Ramos (cell line): ENCODE data around the gene PSMD8.

Experiments used
- in situ Hi-C: fragments of 300-500 bp; cut with MboI; formaldehyde crosslinking; loops from one replicate; pipeline ENCODE4 v1.14.3; 2022; ENCODE audit warnings: low sequenced_read_pairs; ENCODE audit not compliant: unreplicated experiment

Gene PSMD8

GRCh38 chr19:38385804-38386257 is 11.5 kb downstream of the PSMD8 start:
- in situ Hi-C loops, result no loop called here

DNA sequence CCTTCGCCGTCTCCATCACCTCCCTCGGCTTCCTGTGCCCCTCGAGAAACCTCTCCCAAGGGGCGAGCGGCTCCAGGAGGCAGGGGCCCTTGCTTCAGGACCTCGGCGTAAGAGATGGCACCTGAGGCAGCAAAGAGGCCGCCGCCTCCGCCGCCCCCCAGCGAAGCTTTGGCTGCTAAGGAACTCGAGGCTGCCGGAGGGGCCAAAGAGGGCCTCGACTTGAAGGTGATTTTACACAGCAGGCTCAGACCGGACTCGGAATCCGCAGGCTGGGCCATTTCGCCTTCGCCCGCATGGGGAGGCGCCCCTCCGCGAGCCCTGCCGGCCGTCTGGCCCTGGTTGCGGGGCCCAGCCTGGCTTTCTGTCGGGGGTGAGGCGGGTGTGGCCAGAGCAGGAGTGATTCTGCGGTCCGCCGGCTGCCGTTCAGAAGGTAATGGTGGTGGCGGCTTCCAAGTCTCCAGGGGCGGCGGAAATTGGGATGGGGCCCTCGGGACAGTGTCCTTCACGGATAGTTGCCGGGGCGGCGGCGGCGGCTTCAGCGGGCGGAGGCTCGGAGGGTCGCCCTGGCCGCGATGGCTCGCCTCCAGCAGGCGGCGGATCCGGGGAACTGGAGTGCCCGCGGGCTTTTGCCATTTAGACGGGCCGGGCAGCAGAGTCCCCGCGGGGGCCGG is 12.1 kb downstream of the PSMD8 start:
- in situ Hi-C loops, result no loop called here

DNA sequence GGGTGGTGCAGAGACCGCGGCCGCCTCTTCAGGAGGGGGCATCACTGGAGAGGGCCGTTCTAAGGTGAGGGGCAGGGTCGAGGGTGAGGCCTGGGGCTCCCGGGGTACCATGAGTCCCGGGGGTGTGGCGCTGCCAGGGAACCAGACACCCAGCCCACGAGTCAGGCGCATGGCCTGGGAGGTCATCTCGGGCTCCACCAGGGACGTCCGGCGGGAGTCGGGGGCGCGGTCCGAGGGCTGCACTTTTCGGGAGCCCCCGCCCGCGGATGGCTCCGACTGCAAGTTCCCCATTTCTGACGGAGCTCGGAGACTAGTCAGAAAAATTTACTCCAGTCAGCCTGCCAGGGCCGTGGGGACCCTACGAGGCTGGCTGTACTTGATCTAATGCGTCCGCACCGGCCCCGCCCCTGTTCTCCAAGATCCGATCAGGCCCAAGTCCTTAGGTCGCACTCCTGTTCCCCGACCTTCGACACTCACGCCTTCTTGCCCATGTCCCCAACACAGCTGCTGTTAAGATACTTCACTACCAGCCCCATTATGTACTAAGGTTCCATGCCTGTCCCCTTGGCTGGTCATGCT is 12.7 kb downstream of the PSMD8 start:
- in situ Hi-C loops, result no loop called here

DNA sequence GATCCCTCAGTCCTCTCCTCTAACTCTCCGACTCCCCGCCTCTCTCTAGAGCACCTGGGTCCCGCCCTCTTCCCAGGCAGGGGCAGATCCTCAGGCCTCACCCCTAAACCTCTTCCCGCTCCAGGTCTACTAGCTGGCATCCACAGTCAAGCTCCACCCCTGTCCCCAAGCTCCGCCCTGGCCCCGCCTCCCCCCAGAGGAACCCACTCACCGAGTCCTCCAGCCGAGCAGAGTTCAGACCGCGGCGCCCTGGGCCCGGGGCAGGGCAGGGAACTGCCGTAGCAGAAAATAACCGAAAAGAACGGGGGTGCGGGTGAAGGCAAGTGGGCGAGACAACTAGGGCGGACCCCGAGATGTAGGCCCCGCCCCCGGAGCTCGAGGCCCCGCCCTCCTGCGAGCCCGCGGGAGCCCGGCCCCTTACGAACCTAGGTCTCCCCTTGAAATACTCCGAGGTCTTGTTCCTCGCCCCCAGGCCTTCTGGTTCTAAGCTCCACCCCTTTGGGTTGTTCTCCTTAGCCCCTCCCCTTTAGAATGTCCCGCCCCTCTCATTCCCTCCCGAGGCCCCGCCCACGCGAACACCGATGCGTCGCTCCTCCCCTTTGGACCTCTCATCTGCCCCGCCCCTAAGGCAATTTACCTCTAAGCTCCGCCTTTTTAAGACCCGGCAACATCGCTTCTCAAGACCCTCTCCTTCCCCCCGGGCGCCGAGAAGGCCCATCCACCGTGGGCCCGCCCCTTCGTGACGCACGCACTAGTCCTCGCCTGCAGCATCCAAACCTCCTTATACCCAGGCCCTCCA is 13.4 kb downstream of the PSMD8 start, which contains the start of gene GGN:
Gene GGN, minus strand, starts transcription at position 485 of the 799 bp plus-strand sequence. CDS start 773 bp downstream, outside the sequence.
- in situ Hi-C loops, result no loop called here

GRCh38 chr19:38388349-38389100 is 14.2 kb downstream of the PSMD8 start, which contains the start of gene SPRED3:
TSS of gene SPRED3 (plus strand) at chr19:38388697. CDS start at chr19:38390303, 1,606 bp downstream.
- in situ Hi-C loops, result no loop called here

GRCh38 chr19:38389101-38389925 is 14.9 kb downstream of the PSMD8 start:
- in situ Hi-C loops, result no loop called here

GRCh38 chr19:38389957-38390924 is 15.9 kb downstream of the PSMD8 start:
- in situ Hi-C loops, result no loop called here

- in situ Hi-C loops, result no loop called here
These were observed 17.6 kb downstream of the PSMD8 start for GRCh38 chr19:38391911-38392464.

GRCh38 chr19:38392707-38393308 is 18.4 kb downstream of the PSMD8 start:
- in situ Hi-C loops, result no loop called here

DNA sequence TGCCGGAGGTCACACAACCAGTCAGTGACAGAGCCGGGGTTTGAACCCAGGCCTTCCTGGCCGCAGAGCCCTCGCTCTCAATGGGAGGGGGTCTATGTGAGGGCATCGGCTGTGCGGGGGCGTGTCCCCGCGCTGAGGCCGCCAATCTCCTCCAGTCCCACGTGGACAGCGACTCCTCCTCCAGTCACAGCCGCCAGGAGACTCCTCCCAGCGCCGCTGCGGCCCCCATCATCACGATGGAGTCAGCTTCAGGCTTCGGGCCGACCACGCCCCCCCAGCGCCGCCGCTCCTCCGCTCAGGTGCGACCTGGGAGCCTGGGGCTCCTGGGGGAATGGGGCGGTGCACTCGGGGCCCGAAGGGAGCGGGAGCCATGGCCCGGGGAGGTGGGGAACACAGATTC is 20.1 kb downstream of the PSMD8 start:
- in situ Hi-C loops, result no loop called here

GRCh38 chr19:38395381-38396114 is 21.2 kb downstream of the PSMD8 start:
- in situ Hi-C loops, result no loop called here

GRCh38 chr19:38399081-38399480 is 24.7 kb downstream of the PSMD8 start:
- in situ Hi-C loops, result no loop called here

DNA sequence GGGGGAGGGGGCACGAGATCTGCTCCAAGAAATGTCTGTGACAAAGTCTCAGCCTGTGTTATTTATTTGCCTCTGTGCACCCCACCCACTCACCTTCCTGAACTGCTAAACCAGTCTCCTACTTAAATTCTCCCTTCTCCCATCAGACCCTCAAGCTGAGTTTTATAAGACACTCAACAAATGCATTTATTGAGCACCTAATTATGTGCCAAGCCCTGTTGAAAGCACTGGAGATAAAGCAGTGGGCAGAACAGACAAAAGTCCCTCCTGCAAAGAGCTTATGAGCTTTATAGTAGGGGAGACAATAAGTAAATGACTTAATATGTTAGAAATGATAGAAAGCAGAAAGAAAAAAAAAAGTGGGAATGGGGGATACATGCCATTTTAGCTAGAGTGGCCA is 25.2 kb downstream of the PSMD8 start:
- in situ Hi-C loops, result no loop called here

DNA sequence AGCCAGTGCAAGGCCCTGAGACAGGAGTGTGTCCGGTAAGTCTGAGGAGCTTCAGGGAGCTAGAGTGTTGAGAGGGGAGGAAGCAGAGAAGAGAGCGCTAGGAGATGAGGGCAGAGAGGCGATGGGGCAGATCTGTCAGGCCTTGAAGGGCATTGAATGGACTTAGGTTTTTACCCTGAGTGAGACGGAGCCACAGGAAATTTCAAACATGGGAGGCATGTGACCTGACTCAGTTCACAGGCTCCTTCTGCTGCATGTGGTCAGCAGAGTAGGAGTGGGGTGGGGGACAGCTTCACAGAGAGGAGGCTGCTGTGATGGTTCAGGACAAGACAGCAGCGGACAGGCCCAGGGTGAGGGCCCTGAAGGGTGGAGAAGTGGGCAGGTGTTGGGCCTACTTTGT is 26.0 kb downstream of the PSMD8 start:
- in situ Hi-C loops, result loop anchor here (25.0 kb wide), 1 partner anchor 537 kb away; the partner anchor contains the start of genes MRPS12 and SARS2

- in situ Hi-C loops, result loop anchor here (25.0 kb wide), 1 partner anchor 536 kb away; the partner anchor contains the start of genes MRPS12 and SARS2
These were observed 26.8 kb downstream of the PSMD8 start for GRCh38 chr19:38401148-38401547.

GRCh38 chr19:38402623-38402966 is 28.2 kb downstream of the PSMD8 start:
- in situ Hi-C loops, result loop anchor here (25.0 kb wide), 1 partner anchor 535 kb away; the partner anchor contains the start of genes MRPS12 and SARS2
